SK-N-SH (cell line): ENCODE results near the gene SNRPA1.

Experiments used
- EP300 ChIP-seq, 2 experiments: IDR thresholded peaks; 2 replicates each; pipeline versions ENCODE4 v1.4.0 to v1.6.1; 2012; ENCODE audit warnings: borderline replicate concordance in 1 of 2, low read depth in 1 of 2, low read length in 1 of 2
- GABPA ChIP-seq: IDR thresholded peaks from 2 replicates; pipeline ENCODE4 v1.4.0; 2012; ENCODE audit warnings: low read depth, mild to moderate bottlenecking
- GATA2 ChIP-seq: sonication (generic); formaldehyde crosslinking; IDR thresholded peaks from 2 replicates; pipeline ENCODE4 v1.5.0; 2020; ENCODE audit warnings: mild to moderate bottlenecking, missing genetic modification reagents
- JUND ChIP-seq: IDR thresholded peaks from 2 replicates; pipeline ENCODE4 v1.4.0; 2012
- MXI1 ChIP-seq: IDR thresholded peaks from 2 replicates; pipeline ENCODE4 v1.6.1; 2012; ENCODE audit warnings: mild to moderate bottlenecking, low read depth, low read length, improper control_type of control experiment
- POLR2AphosphoS5 ChIP-seq: IDR thresholded peaks from 2 replicates; pipeline ENCODE4 v1.6.1; 2012; ENCODE audit warnings: low read depth, low read length
- RAD21 ChIP-seq: IDR thresholded peaks from 2 replicates; pipeline ENCODE4 v1.6.1; 2012; ENCODE audit warnings: mild to moderate bottlenecking, low read length
- RCOR1 ChIP-seq: fragments of 150-350 bp; IDR thresholded peaks from 2 replicates; pipeline ENCODE4 v1.6.1; 2017; ENCODE audit warnings: antibody characterized with exemption, low read length
- TCF12 ChIP-seq: IDR thresholded peaks from 2 replicates; pipeline ENCODE4 v1.4.0; 2012
- TF ChIP-seq, protein P1 (sequence below): IDR thresholded peaks from 2 replicates; pipeline ENCODE4 v1.4.0; 2012; ENCODE audit warnings: low read depth
- TF ChIP-seq, protein P2 (sequence below): fragments of 150-350 bp; IDR thresholded peaks from 2 replicates; pipeline ENCODE4 v1.6.1; 2017; ENCODE audit warnings: antibody characterized with exemption, low read length, low read depth, borderline replicate concordance
- TF ChIP-seq, protein P3 (sequence below): fragments of 200-600 bp; sonication (generic); IDR thresholded peaks from 2 replicates; pipeline ENCODE4 v1.6.1; 2017; ENCODE audit warnings: antibody characterized with exemption, mild to moderate bottlenecking, moderate library complexity

DNA sequence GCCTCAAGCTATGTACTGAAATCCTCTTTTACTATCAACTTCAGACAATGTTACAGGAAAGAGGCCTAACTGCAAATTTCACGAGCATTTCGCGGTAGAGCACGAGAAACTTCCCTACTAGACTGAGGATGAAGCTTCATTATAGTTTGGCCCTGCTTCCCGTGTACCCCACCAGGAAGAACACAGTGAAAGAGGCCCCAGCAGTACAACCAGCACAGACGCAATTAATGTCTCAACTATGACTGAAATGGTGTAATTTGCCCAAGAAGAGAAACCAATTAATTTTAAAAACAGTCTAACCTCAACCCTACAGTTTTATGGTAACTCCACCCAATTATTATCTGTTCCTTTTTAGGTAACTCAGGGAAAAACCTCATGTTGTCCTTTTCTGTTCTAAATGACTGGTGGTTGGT lies 55.3 kb downstream of the SNRPA1 start:
- TF ChIP-seq JUND: no peak
- TF ChIP-seq EP300 (IDR thresholded peaks at IDR 0.05; ENCODE audit: borderline replicate concordance in 1 of 2, low read depth in 1 of 2, low read length in 1 of 2): no peak
- TF ChIP-seq RCOR1: no peak
- TF ChIP-seq TCF12: no peak
- TF ChIP-seq, protein P1, sequence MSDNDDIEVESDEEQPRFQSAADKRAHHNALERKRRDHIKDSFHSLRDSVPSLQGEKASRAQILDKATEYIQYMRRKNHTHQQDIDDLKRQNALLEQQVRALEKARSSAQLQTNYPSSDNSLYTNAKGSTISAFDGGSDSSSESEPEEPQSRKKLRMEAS: no peak
- TF ChIP-seq, protein P2, sequence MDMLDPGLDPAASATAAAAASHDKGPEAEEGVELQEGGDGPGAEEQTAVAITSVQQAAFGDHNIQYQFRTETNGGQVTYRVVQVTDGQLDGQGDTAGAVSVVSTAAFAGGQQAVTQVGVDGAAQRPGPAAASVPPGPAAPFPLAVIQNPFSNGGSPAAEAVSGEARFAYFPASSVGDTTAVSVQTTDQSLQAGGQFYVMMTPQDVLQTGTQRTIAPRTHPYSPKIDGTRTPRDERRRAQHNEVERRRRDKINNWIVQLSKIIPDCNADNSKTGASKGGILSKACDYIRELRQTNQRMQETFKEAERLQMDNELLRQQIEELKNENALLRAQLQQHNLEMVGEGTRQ: no peak
- TF ChIP-seq, protein P3, sequence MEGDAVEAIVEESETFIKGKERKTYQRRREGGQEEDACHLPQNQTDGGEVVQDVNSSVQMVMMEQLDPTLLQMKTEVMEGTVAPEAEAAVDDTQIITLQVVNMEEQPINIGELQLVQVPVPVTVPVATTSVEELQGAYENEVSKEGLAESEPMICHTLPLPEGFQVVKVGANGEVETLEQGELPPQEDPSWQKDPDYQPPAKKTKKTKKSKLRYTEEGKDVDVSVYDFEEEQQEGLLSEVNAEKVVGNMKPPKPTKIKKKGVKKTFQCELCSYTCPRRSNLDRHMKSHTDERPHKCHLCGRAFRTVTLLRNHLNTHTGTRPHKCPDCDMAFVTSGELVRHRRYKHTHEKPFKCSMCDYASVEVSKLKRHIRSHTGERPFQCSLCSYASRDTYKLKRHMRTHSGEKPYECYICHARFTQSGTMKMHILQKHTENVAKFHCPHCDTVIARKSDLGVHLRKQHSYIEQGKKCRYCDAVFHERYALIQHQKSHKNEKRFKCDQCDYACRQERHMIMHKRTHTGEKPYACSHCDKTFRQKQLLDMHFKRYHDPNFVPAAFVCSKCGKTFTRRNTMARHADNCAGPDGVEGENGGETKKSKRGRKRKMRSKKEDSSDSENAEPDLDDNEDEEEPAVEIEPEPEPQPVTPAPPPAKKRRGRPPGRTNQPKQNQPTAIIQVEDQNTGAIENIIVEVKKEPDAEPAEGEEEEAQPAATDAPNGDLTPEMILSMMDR: no peak
- no peak for TF ChIP-seq GATA2 (CRISPR knock-in tag)
- TF ChIP-seq MXI1: no peak
- TF ChIP-seq GABPA: no peak
- no peak for TF ChIP-seq RAD21
- TF ChIP-seq POLR2AphosphoS5: no peak
